ENCODE results near the gene GMPR. TPM values are rescaled to one million over a fixed set of nuclear protein-coding genes. Genes with fewer than 3 reads are reported as not detected.

Gene GMPR
- total RNA-seq, 2 experiments from 2014 or later: not detected

GRCh38 chr6:16196260-16196983 lies 42.0 kb upstream of the GMPR start:
- Histone ChIP-seq H2AFZ (ENCODE audit: low read length) (no peak overlapping the region), H3K4me3 (ENCODE audit: low read depth, low read length, poor library complexity, severe bottlenecking) (no peak overlapping the region), H3K36me3 (ENCODE audit: insufficient read depth, low read length) (no peaks in the 10 kb centered on the region), H3K9me3 (ENCODE audit: low read length) (no peaks in the 10 kb centered on the region), H3K4me2 (ENCODE audit: low read length) (no peak overlapping the region), H3K79me2 (ENCODE audit: insufficient read depth, low read depth, low read length) (no peaks in the 10 kb centered on the region), H3K27ac (ENCODE audit: low read depth, low read length, poor library complexity, severe bottlenecking) (no peak overlapping the region), H3K9me2 (ENCODE audit: insufficient read depth, low read length) (no peaks in the 10 kb centered on the region), H4K20me1 (ENCODE audit: insufficient read depth, low read length) (no peaks in the 10 kb centered on the region), H3K4me1 (ENCODE audit: insufficient read depth, low read length, poor library complexity, severe bottlenecking) (no peaks in the 10 kb centered on the region)
- CTCF ChIA-PET (ENCODE audit: unreplicated experiment): no interaction called here
- no TSS peak for BruUV-seq (replicated peaks)
- intact Hi-C loops (cut with micrococcal nuclease; ENCODE audit: unreplicated experiment): no loop called here
- no peak for DNase-seq (ENCODE audit: low spot score)
- POLR2A ChIA-PET: no interaction called here
- TF ChIP-seq EZH2phosphoT487 (IDR thresholded peaks at IDR 0.05; ENCODE audit: borderline replicate concordance, low read depth, low read length): no peak
- TF ChIP-seq, protein P1, sequence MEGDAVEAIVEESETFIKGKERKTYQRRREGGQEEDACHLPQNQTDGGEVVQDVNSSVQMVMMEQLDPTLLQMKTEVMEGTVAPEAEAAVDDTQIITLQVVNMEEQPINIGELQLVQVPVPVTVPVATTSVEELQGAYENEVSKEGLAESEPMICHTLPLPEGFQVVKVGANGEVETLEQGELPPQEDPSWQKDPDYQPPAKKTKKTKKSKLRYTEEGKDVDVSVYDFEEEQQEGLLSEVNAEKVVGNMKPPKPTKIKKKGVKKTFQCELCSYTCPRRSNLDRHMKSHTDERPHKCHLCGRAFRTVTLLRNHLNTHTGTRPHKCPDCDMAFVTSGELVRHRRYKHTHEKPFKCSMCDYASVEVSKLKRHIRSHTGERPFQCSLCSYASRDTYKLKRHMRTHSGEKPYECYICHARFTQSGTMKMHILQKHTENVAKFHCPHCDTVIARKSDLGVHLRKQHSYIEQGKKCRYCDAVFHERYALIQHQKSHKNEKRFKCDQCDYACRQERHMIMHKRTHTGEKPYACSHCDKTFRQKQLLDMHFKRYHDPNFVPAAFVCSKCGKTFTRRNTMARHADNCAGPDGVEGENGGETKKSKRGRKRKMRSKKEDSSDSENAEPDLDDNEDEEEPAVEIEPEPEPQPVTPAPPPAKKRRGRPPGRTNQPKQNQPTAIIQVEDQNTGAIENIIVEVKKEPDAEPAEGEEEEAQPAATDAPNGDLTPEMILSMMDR (conservative IDR thresholded peaks at IDR 0.05; ENCODE audit: low read length): no peak

DNA sequence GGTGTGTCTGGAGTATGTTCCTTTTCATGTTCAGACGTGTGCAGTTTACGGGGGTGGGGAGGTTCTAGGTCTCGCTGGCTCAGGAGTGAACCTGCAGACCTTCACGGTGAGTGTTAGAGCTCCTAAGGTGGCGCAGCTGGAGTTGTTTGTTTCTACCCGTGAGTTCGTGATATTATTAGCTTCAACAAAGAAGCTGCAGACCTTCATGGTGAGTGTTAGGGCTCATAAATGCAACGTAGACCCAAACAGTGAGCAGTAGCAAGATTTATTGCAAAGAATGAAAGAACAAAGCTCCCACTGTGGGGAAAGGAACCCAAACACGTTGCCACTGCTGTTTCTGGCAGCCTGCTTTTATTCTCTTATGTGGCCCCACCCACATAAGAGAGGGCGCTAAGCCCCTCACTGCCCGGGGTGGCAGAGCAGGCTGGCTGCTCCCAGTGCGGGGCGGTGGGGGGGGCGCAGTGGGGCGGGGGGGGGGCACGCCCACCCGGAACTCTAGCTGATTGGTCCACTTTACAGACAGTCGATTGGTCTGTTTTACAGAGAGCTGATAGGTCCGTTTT lies 41.3 kb upstream of the GMPR start:
- Histone ChIP-seq H3K27ac (ENCODE audit: low read depth, low read length, poor library complexity, severe bottlenecking) (no peak overlapping the region), H3K79me2 (ENCODE audit: insufficient read depth, low read depth, low read length) (no peaks in the 10 kb centered on the region), H3K4me2 (ENCODE audit: low read length) (no peak overlapping the region), H3K4me3 (ENCODE audit: low read depth, low read length, poor library complexity, severe bottlenecking) (no peak overlapping the region), H2AFZ (ENCODE audit: low read length) (no peak overlapping the region), H3K36me3 (ENCODE audit: insufficient read depth, low read length) (no peaks in the 10 kb centered on the region), H3K4me1 (ENCODE audit: insufficient read depth, low read length, poor library complexity, severe bottlenecking) (no peaks in the 10 kb centered on the region), H3K9me2 (ENCODE audit: insufficient read depth, low read length) (no peaks in the 10 kb centered on the region), H3K9me3 (ENCODE audit: low read length) (no peaks in the 10 kb centered on the region), H4K20me1 (ENCODE audit: insufficient read depth, low read length) (no peaks in the 10 kb centered on the region)
- TF ChIP-seq, protein P1 (conservative IDR thresholded peaks at IDR 0.05; ENCODE audit: low read length): no peak
- no peak for TF ChIP-seq EZH2phosphoT487 (IDR thresholded peaks at IDR 0.05; ENCODE audit: borderline replicate concordance, low read depth, low read length)
- no peak for DNase-seq (ENCODE audit: low spot score)
- POLR2A ChIA-PET: interaction anchor here (0.7 kb wide), 2 partner anchors 64 to 114 kb away, joined by 3 to 4 read pairs; no protein-coding TSS in a partner anchor
- CTCF ChIA-PET (ENCODE audit: unreplicated experiment): no interaction called here
- intact Hi-C loops (cut with micrococcal nuclease; ENCODE audit: unreplicated experiment): no loop called here
- BruUV-seq (replicated peaks): no TSS peak

All from OCI-LY7 (cell line).